SK-N-SH (cell line): Measurements from ENCODE around the gene GLCCI1. TPM values are rescaled to one million over a fixed set of nuclear protein-coding genes. Genes with fewer than 3 reads are reported as not detected.

Experiments
- CTCF ChIA-PET: fragments of 300-600, 350-600 bp; formaldehyde crosslinking; extraction: SDS; loops from one replicate; lab custom pipeline; 2021; lab: Yijun Ruan, JAX
- POLR2A ChIA-PET: fragments of 350-600 bp; sonication (Branson Sonifier 250); formaldehyde crosslinking; extraction: SDS; loops from one replicate; lab custom pipeline; 2020; ENCODE audit warnings: antibody characterized with exemption, inconsistent platforms; lab: Yijun Ruan, JAX
- DNase-seq: peaks from one replicate; pipeline ENCODE4 v3.0.0; 2012
- H2AFZ ChIP-seq: fragments of 200-600 bp; sonication (generic); 2 replicates; pipeline ENCODE4 v1.8.1; 2016; ENCODE audit warnings: antibody characterized with exemption, mild to moderate bottlenecking, low read depth
- H3F3A ChIP-seq: fragments of 200-600 bp; sonication (generic); replicated peaks from 2 replicates; pipeline ENCODE3; 2016; ENCODE audit warnings: antibody characterized with exemption, mild to moderate bottlenecking; ENCODE audit not compliant: insufficient read depth
- H3K27ac ChIP-seq, 2 experiments: fragments of 200-500 bp in 1 of 2; fragments of 200-600 bp in 1 of 2; sonication (Bioruptor generic) in 1 of 2; sonication (generic), shearing (Covaris generic) in 1 of 2; 2 replicates each; pipeline versions ENCODE4 v1.5.1 to v1.6.1; 2014 to 2016; ENCODE audit warnings: low read depth in 2 of 2, inconsistent platforms in 1 of 2, low read length in 1 of 2, mild to moderate bottlenecking in 1 of 2, mixed read lengths in 1 of 2
- H3K27me3 ChIP-seq: fragments of 200-600 bp; sonication (generic), shearing (Covaris generic); 2 replicates; pipeline ENCODE4 v1.6.1; 2016; ENCODE audit warnings: mixed run types; ENCODE audit not compliant: insufficient read depth
- H3K36me3 ChIP-seq, 2 experiments: fragments of 200-500 bp in 1 of 2; fragments of 200-600 bp in 1 of 2; sonication (Bioruptor generic) in 1 of 2; sonication (generic) in 1 of 2; replicated peaks in 1 of 2; 2 replicates each; pipeline versions ENCODE3 to v1.5.1; 2014 to 2016; ENCODE audit warnings: low read length in 1 of 2, mild to moderate bottlenecking in 1 of 2; ENCODE audit not compliant: insufficient read depth in 2 of 2, control insufficient read depth in 1 of 2
- H3K4me1 ChIP-seq, 2 experiments: fragments of 200-500 bp in 1 of 2; fragments of 200-600 bp in 1 of 2; sonication (Bioruptor generic) in 1 of 2; sonication (generic), shearing (Covaris generic) in 1 of 2; 2 replicates each; pipeline versions ENCODE4 v1.5.1 to v1.6.1; 2014 to 2016; ENCODE audit warnings: low read depth in 1 of 2, low read length in 1 of 2, mixed run types in 1 of 2; ENCODE audit not compliant: insufficient read depth in 2 of 2, control insufficient read depth in 1 of 2
- H3K4me2 ChIP-seq: fragments of 200-600 bp; sonication (generic), shearing (Covaris generic); 2 replicates; pipeline ENCODE4 v1.6.1; 2017; ENCODE audit warnings: mixed run types
- H3K4me3 ChIP-seq, 2 experiments: fragments of 200-500 bp in 1 of 2; fragments of 200-600 bp in 1 of 2; sonication (Bioruptor generic) in 1 of 2; sonication (generic), shearing (Covaris generic) in 1 of 2; 2 replicates each; pipeline versions ENCODE4 v1.5.1 to v1.8.1; 2014 to 2016; ENCODE audit warnings: low read depth in 2 of 2, inconsistent platforms in 1 of 2, low read length in 1 of 2, mild to moderate bottlenecking in 1 of 2, mixed read lengths in 1 of 2, moderate library complexity in 1 of 2
- H3K79me2 ChIP-seq: fragments of 200-600 bp; sonication (generic); 2 replicates; pipeline ENCODE4 v1.8.1; 2017; ENCODE audit warnings: mild to moderate bottlenecking; ENCODE audit not compliant: insufficient read depth
- H3K9ac ChIP-seq: fragments of 200-600 bp; sonication (generic); 2 replicates; pipeline ENCODE4 v1.6.1; 2017; ENCODE audit warnings: mixed run types
- H3K9me2 ChIP-seq: fragments of 200-600 bp; sonication (generic); 2 replicates; pipeline ENCODE4 v1.6.1; 2017; ENCODE audit warnings: mixed run types
- H3K9me3 ChIP-seq: fragments of 200-600 bp; sonication (generic); 2 replicates; pipeline ENCODE4 v1.6.1; 2017; ENCODE audit warnings: mixed run types, mild to moderate bottlenecking, moderate library complexity
- H4K20me1 ChIP-seq: fragments of 200-600 bp; sonication (generic); 2 replicates; pipeline ENCODE4 v1.6.1; 2017; ENCODE audit warnings: mild to moderate bottlenecking, mixed run types; ENCODE audit not compliant: insufficient read depth
- CHD2 ChIP-seq: fragments of 150-350 bp; IDR thresholded peaks from 2 replicates; pipeline ENCODE4 v1.6.1; 2018; ENCODE audit warnings: low read length; ENCODE audit not compliant: partially characterized antibody
- EP300 ChIP-seq, 2 experiments: IDR thresholded peaks; 2 replicates each; pipeline versions ENCODE4 v1.4.0 to v1.6.1; 2012; ENCODE audit warnings: borderline replicate concordance in 1 of 2, low read depth in 1 of 2, low read length in 1 of 2
- GATA2 ChIP-seq: sonication (generic); formaldehyde crosslinking; IDR thresholded peaks from 2 replicates; pipeline ENCODE4 v1.5.0; 2020; ENCODE audit warnings: mild to moderate bottlenecking, missing genetic modification reagents
- IRF3 ChIP-seq: fragments of 150-350 bp; IDR thresholded peaks from 2 replicates; pipeline ENCODE4 v1.6.1; 2016; ENCODE audit warnings: mild to moderate bottlenecking, low read depth, low read length
- JUND ChIP-seq: IDR thresholded peaks from 2 replicates; pipeline ENCODE4 v1.4.0; 2012
- TAF1 ChIP-seq: IDR thresholded peaks from 2 replicates; pipeline ENCODE4 v1.6.1; 2012; ENCODE audit warnings: low read depth, mild to moderate bottlenecking, low read length, moderate library complexity, borderline replicate concordance
- YY1 ChIP-seq: IDR thresholded peaks from 2 replicates; pipeline ENCODE4 v1.4.0; 2012; ENCODE audit warnings: low read depth, mild to moderate bottlenecking
- WGBS: methylation state at CpG from one replicate; pipeline ENCODE4 v1.1.6; 2017; ENCODE audit warnings: low lambda C conversion rate; 5-methylcytosine and 5-hydroxymethylcytosine counted together
- polyA plus RNA-seq, 3 experiments: library from polyadenylated mRNA; depleted of rRNA; stranded (reverse); fragments of >200 nt; gene quantifications; 2 replicates each; pipeline ENCODE4 v1.2.3, GENCODE V29; 2012
- TF ChIP-seq, protein P1 (sequence below): IDR thresholded peaks from 2 replicates; pipeline ENCODE4 v1.4.0; 2012; ENCODE audit warnings: low read depth, borderline replicate concordance

Gene GLCCI1
- polyA plus RNA-seq, 1 of the 3 experiments (the other 2 are of a cell fraction), result 5.5 TPM

DNA sequence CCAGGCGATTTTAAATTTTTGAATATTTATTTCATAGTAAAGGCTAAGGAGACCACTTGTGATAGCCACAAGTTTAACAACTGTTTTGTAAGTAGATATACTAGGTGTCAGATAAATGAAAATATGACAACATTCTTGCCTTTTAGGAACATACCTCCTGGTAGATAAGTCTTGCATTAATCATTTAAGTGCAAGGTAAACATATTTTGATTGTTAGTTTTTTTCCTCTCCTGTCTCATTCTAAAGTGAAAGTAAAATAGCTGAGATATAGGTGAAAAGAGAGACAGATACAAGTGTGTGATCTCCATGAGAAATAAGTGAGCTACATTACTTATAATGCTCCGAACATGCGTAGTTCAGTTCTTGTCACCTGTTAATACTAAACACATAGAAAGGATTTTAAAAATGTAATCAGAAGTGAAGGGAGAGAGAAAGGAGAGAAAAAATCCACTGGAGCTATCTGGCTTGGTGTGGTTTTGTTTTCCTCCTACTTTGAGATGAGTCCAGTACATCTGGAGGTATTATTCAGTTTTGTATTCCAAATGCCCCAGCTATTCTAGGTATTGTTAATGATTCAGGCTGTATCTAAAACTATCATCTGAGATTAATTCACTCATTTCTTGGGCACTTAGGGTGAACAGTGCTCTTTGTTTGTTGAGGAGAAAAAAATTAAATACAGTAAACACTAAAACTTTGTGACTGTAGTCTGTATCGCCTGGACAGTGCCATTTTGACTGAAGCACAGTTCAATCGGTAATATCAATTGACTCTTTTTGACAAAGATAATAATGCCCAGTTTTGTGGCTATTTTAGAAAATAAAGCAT lies 21.2 kb downstream of the GLCCI1 start:
- H3F3A ChIP-seq, result no peaks in the 10 kb centered on the region
- no peak for DNase-seq
- TF ChIP-seq YY1, result no peak
- TF ChIP-seq TAF1, result no peak
- TF ChIP-seq, protein P1, sequence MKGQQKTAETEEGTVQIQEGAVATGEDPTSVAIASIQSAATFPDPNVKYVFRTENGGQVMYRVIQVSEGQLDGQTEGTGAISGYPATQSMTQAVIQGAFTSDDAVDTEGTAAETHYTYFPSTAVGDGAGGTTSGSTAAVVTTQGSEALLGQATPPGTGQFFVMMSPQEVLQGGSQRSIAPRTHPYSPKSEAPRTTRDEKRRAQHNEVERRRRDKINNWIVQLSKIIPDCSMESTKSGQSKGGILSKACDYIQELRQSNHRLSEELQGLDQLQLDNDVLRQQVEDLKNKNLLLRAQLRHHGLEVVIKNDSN, result no peak
- TF ChIP-seq CHD2, result no peak
- TF ChIP-seq JUND, result no peak
- TF ChIP-seq EP300 (IDR thresholded peaks at IDR 0.05; ENCODE audit: borderline replicate concordance in 1 of 2, low read depth in 1 of 2, low read length in 1 of 2), result no peak
- no peak for TF ChIP-seq IRF3
- peak overlapping the region; percentile 40 for H3K4me2 ChIP-seq
- peak overlapping the region; percentile 5 to 10; a peak in 2 of 4 replicates for H3K4me3 ChIP-seq
- ChIA-PET POLR2A (no interaction called here), CTCF (interaction anchor here (0.8 to 1.6 kb wide), 4 partner anchors 10 to 308 kb away, joined by 3 to 7 read pairs (median 4); no protein-coding TSS in a partner anchor)
- peaks cover 21% of the 10 kb centered on the region for H3K79me2 ChIP-seq
- H4K20me1 ChIP-seq, result no peaks in the 10 kb centered on the region
- H3K27me3 ChIP-seq, result no peaks in the 10 kb centered on the region
- peaks cover 0 to 10% of the 10 kb centered on the region in 2 experiments; a peak in 1 of 4 replicates for H3K4me1 ChIP-seq
- peaks cover 12 to 16% of the 10 kb centered on the region in 2 experiments for H3K36me3 ChIP-seq
- no peak overlapping the region for H3K9ac ChIP-seq
- no peak overlapping the region for H2AFZ ChIP-seq
- H3K9me2 ChIP-seq, result no peaks in the 10 kb centered on the region
- WGBS, result 84% methylated on average over 5 of the region's 5 CpGs
- H3K27ac ChIP-seq, result peak overlapping the region in 1 of 2 experiments; percentile 30; a peak in 2 of 4 replicates
- H3K9me3 ChIP-seq, result peaks cover 12% of the 10 kb centered on the region

DNA sequence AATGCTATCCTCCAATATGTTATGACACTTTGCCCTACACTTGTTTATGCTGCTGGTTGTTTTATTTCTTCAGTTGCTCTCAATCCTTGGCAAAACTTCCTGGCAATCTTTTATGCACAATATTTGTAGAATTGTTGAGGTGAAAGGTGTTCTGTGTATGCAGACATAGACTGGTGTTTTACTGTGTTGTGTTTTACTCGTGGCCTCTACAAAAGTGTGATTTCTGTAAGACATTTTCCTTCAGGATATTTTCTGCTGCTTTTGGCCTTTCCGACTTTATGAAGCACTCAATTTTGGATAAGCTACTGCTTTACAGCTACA lies 21.8 kb downstream of the GLCCI1 start:
- peaks cover 12 to 16% of the 10 kb centered on the region in 2 experiments for H3K36me3 ChIP-seq
- no peak overlapping the region; the same call in 1 of the 2 replicates for H3K4me2 ChIP-seq
- H2AFZ ChIP-seq, result no peak overlapping the region
- H3K9ac ChIP-seq, result no peak overlapping the region
- peaks cover 12% of the 10 kb centered on the region for H3K9me3 ChIP-seq
- no peaks in the 10 kb centered on the region for H3F3A ChIP-seq
- H3K79me2 ChIP-seq, result peaks cover 26% of the 10 kb centered on the region
- peaks cover 0 to 10% of the 10 kb centered on the region in 2 experiments; a peak in 1 of 4 replicates for H3K4me1 ChIP-seq
- H3K4me3 ChIP-seq, result no peak overlapping the region
- no peaks in the 10 kb centered on the region for H3K27me3 ChIP-seq
- no peaks in the 10 kb centered on the region for H4K20me1 ChIP-seq
- H3K9me2 ChIP-seq, result no peaks in the 10 kb centered on the region
- no peak for TF ChIP-seq GATA2
- WGBS, result 91% methylated on average over 2 of the region's 2 CpGs
- POLR2A ChIA-PET, result no interaction called here
- no peak for DNase-seq
- H3K27ac ChIP-seq, result no peak overlapping the region
- CTCF ChIA-PET, result interaction anchor here (0.8 to 1.5 kb wide), 3 partner anchors 11 to 20 kb away, joined by 3 to 4 read pairs (median 3); no protein-coding TSS in a partner anchor
